Progenitor cell of endocrine pancreas (in vitro differentiated cells): ENCODE measurements around the gene TCEA2. TPM values are rescaled to one million over a fixed set of nuclear protein-coding genes. Genes with fewer than 3 reads are reported as not detected.

Experiments used
- DNase-seq: peaks from one replicate; pipeline ENCODE4 v3.0.0; 2021; ENCODE audit warnings: low spot score; ENCODE audit not compliant: unreplicated experiment
- H3K27ac Mint-ChIP-seq: 2 replicates; pipeline ENCODE4 v1.8.0; 2021; ENCODE audit warnings: mild to moderate bottlenecking, moderate library complexity, mixed read lengths
- H3K27me3 Mint-ChIP-seq: 2 replicates; pipeline ENCODE4 v1.8.0; 2021; ENCODE audit warnings: mixed read lengths
- H3K36me3 Mint-ChIP-seq: 2 replicates; pipeline ENCODE4 v1.8.0; 2022; ENCODE audit warnings: mixed read lengths; ENCODE audit not compliant: insufficient read depth
- H3K4me1 Mint-ChIP-seq: 2 replicates; pipeline ENCODE4 v1.8.0; 2021; ENCODE audit warnings: low read depth, mixed read lengths
- H3K4me3 Mint-ChIP-seq: 2 replicates; pipeline ENCODE4 v1.8.0; 2021; ENCODE audit warnings: low read depth, mild to moderate bottlenecking, moderate library complexity, mixed read lengths
- H3K9me3 Mint-ChIP-seq: 2 replicates; pipeline ENCODE4 v1.8.0; 2021; ENCODE audit warnings: low read depth, mixed read lengths
- total RNA-seq: library from RNA; stranded (reverse); gene quantifications from 2 replicates; pipeline ENCODE4 v1.2.1, GENCODE V29; 2021
- TF ChIP-seq, protein P1 (sequence below): fragments of 200-600 bp; sonication (generic); IDR thresholded peaks from one replicate; pipeline ENCODE4 v1.5.0; 2021; ENCODE audit warnings: antibody characterized with exemption, mild to moderate bottlenecking; ENCODE audit not compliant: unreplicated experiment

TCEA2 gene
- total RNA-seq, 1 donor from 2014 or later: 92.7 TPM

DNA sequence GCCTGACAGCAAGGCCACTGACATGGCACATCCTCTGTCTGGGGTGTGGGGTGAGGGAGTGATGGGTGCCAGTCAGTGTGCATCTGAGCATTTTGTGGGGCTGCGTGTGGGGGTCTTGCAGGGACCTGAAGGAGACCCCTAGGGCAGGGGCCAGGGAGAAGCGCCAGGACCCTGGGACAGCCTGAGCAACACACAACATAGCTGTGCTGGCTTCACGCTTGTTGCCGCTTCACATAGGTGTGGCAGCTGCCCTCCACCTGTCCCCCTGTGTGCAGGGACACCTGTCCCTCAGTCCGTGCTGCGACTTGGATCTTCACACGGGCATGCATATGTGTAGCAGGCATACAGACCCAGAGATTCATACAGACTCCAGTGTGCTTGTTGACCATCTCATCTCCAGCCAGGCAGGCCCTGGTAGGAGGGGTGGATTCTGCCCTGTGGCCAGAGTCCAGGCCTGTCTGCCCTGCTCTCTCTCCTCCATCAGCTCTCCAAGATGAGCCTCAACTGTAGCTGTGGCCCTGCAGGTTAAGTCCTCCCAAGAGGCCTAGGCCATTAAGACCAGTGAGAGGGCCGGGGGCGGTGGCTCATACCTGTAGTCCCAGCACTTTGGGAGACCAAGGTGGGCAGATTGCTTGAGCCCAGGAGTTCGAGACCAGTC, 47.5 kb downstream of the TCEA2 start:
- Mint-ChIP-seq H3K27me3 (peaks cover 18% of the 10 kb centered on the region), H3K36me3 (no peaks in the 10 kb centered on the region), H3K27ac (peak overlapping the region; percentile 52), H3K4me3 (no peak overlapping the region), H3K9me3 (no peaks in the 10 kb centered on the region), H3K4me1 (no peaks in the 10 kb centered on the region)
- DNase-seq: no peak
- TF ChIP-seq, protein P1, sequence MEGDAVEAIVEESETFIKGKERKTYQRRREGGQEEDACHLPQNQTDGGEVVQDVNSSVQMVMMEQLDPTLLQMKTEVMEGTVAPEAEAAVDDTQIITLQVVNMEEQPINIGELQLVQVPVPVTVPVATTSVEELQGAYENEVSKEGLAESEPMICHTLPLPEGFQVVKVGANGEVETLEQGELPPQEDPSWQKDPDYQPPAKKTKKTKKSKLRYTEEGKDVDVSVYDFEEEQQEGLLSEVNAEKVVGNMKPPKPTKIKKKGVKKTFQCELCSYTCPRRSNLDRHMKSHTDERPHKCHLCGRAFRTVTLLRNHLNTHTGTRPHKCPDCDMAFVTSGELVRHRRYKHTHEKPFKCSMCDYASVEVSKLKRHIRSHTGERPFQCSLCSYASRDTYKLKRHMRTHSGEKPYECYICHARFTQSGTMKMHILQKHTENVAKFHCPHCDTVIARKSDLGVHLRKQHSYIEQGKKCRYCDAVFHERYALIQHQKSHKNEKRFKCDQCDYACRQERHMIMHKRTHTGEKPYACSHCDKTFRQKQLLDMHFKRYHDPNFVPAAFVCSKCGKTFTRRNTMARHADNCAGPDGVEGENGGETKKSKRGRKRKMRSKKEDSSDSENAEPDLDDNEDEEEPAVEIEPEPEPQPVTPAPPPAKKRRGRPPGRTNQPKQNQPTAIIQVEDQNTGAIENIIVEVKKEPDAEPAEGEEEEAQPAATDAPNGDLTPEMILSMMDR: no peak

DNA sequence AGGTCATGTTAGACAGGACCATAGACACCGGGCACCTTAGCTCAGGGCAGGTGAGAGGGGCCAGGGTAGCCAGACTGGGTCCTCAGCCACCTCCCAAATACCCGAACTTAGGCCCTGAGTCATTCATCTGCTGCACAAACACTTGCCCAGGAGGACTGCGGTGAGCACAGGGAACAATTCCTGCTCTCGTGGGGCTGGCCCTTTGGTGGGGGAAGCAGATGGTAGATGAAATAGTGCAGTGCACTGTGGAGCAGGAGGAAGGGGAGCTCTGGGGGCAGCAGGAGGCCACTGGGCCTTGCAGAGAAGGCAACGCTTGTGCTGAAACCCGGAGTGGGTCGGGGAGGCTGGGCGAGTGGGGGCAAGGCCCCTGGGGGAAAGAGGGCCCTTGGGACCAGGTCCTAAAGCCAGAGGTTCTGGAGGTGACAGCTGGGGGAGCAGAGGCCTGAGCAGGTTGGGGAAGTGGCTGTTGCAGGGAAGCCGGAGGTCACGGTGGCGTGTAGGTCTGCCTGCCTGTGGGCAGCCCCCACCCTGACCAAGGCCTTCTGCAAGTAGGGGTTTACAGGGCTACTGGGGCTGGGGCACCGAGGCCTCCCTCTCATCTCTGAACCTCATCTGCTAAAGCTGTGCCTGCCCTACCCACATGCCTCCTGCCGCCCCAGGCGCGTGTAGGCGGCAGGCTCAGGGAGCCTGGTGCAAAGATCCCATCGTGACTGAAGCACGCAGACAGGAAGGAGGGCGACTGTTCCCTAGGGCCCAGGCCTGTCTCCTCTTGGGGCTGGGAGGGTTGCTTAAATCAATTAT, 49.0 kb downstream of the TCEA2 start:
- peaks cover 12% of the 10 kb centered on the region for H3K27me3 Mint-ChIP-seq
- H3K36me3 Mint-ChIP-seq: no peaks in the 10 kb centered on the region
- H3K4me1 Mint-ChIP-seq: no peaks in the 10 kb centered on the region
- TF ChIP-seq, protein P1: no peak
- H3K4me3 Mint-ChIP-seq: no peak overlapping the region
- DNase-seq: no peak
- H3K27ac Mint-ChIP-seq: no peak overlapping the region
- H3K9me3 Mint-ChIP-seq: no peaks in the 10 kb centered on the region

DNA sequence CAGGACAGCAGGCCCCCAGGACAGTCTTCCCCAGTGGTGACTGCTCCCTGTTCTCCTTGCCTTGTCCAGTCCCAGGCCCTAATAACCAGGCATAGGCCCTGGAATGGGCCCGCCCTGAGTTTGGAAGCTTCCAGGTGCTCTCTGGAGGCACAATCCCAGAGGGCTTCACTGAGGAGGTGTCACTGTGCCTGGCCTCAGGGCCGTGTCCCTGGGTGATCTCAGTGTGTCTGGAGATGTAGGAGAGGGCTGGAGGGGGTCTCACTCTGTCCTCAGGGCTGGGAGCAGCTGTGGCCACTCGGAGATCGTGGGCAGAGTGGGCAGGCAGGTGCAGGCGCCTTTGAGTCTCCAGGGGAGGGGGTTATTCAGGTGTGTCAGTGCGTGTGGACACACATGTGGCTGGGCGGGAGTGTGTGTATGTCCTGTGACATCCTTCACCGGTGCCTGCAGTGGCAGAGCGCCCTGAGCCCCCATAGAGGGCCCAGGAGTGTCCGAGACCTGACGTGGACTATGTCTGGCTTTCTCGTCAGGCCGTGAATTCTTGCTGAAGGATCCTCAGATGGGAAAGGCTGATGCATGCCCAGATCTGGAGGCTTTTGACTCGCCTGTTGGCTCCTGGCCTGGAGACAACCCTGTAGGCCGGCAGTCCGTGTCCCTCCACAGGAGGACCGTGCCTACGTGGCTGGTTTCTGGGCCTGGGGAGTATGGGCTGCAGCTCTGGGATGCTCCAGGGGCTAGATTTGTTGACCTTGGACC, 49.9 kb downstream of the TCEA2 start:
- H3K27ac Mint-ChIP-seq: no peak overlapping the region
- TF ChIP-seq, protein P1: no peak
- H3K27me3 Mint-ChIP-seq: peaks cover 10% of the 10 kb centered on the region
- no peak overlapping the region for H3K4me3 Mint-ChIP-seq
- H3K4me1 Mint-ChIP-seq: no peaks in the 10 kb centered on the region
- no peaks in the 10 kb centered on the region for H3K36me3 Mint-ChIP-seq
- DNase-seq: no peak
- H3K9me3 Mint-ChIP-seq: no peaks in the 10 kb centered on the region

DNA sequence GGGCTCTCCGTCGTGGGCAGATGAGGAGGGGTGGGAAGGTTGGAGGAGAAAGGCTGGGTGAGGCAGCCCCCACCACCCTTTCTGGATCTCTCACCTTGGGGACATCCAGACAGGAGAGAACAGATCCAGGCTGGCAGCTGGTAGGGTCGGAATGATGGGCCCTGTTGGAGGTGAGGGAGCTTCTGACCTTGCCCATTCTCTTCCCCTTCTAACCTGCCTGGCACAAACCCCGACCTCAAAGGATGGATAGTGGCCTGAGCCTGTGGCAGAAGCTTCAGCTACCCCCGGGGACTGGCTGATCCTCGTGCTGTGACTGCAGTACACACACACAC, 50.4 kb downstream of the TCEA2 start:
- Mint-ChIP-seq H3K9me3 (no peaks in the 10 kb centered on the region), H3K27me3 (peaks cover 6% of the 10 kb centered on the region), H3K27ac (no peak overlapping the region), H3K36me3 (no peaks in the 10 kb centered on the region), H3K4me3 (no peak overlapping the region), H3K4me1 (no peaks in the 10 kb centered on the region)
- TF ChIP-seq, protein P1: no peak
- DNase-seq: no peak

DNA sequence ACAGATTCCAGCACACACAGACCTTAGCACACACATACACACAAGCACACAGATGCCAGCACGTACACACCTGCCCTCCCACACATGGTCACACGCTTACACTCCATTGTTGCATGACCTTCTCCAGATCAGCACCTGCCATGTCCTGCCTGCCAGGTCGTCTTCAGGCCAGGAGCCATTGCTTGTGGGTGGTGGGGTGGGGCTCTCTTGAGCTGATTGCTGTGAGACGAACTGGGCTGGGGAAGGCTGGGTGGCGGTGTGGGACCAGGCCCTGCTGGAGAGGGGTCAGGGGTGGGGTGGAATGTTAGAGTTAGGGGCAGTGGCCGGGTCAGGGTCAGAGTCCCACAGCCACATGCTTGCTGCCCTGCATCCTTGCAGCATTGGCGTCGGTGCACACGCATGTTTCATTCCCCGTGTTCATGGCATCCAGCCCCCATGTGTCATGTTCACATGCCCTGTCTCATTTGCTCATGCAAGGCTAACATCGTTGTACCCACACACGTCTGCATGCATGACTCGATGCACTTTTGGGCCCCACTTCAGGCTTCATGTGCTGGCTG, 50.9 kb downstream of the TCEA2 start:
- TF ChIP-seq, protein P1: no peak
- Mint-ChIP-seq H3K9me3 (no peaks in the 10 kb centered on the region), H3K36me3 (no peaks in the 10 kb centered on the region), H3K27me3 (peaks cover 6% of the 10 kb centered on the region), H3K4me1 (no peaks in the 10 kb centered on the region), H3K4me3 (no peak overlapping the region), H3K27ac (no peak overlapping the region)
- DNase-seq: no peak
